ENCODE measurements around the gene ZNF804A.

DNA sequence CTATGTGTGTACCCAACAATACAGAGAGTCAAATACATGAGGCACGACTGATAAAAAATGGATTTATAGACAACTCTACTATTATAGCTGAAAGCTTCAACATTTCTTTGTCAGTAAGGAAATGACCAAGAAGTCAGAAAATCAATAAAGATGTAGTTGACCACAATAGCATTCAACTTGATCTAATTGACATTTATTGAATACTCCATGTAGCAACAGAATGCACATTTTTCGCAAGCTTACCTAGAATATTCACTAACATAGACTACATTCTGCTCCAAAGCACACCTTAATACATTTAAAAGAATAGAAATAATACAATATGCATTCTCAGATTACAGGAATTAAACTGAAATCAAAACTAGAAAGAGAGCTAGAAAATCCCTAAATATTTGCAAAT lies 49.2 kb upstream of the ZNF804A start:
- TF ChIP-seq, protein P1, sequence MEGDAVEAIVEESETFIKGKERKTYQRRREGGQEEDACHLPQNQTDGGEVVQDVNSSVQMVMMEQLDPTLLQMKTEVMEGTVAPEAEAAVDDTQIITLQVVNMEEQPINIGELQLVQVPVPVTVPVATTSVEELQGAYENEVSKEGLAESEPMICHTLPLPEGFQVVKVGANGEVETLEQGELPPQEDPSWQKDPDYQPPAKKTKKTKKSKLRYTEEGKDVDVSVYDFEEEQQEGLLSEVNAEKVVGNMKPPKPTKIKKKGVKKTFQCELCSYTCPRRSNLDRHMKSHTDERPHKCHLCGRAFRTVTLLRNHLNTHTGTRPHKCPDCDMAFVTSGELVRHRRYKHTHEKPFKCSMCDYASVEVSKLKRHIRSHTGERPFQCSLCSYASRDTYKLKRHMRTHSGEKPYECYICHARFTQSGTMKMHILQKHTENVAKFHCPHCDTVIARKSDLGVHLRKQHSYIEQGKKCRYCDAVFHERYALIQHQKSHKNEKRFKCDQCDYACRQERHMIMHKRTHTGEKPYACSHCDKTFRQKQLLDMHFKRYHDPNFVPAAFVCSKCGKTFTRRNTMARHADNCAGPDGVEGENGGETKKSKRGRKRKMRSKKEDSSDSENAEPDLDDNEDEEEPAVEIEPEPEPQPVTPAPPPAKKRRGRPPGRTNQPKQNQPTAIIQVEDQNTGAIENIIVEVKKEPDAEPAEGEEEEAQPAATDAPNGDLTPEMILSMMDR (IDR thresholded peaks at IDR 0.05) = no peak
- TF ChIP-seq POLR2A (IDR thresholded peaks at IDR 0.05) = no peak
- TF ChIP-seq POLR2AphosphoS5 (IDR thresholded peaks at IDR 0.05) = no peak
